Measurements from ENCODE around the gene MPRIP. TPM values are rescaled to one million over a fixed set of nuclear protein-coding genes. Genes with fewer than 3 reads are reported as not detected.
A peak's percentile ranks its signal among the peaks of the same experiment; 100 is the strongest.

The MPRIP gene
- total and polyA plus RNA-seq, 2 of the 13 experiments (the other 11 are each of a cell fraction or from before 2014, with no cell fraction given) = 50.2 to 52.4 TPM

GRCh38 chr17:17206124-17206912 lies 164.1 kb downstream of the MPRIP start, which contains the start of gene PLD6:
PLD6 (minus strand) TSS chr17:17206333; CDS start chr17:17206286, 47 bp downstream.
- 4% methylated on average over 28 of the region's 78 CpGs for WGBS (ENCODE audit: low lambda C conversion rate)
- Histone ChIP-seq H4K20me1 (ENCODE audit: insufficient read depth, low read length) (no peaks in the 10 kb centered on the region), H3K27me3 (ENCODE audit: control insufficient read depth in 1 of 2, insufficient read depth in 2 of 2, low read length in 2 of 2) (no peaks in the 10 kb centered on the region; a peak in 1 of 5 replicates), H3K9me3 (ENCODE audit: low read length) (no peaks in the 10 kb centered on the region), H3K4me2 (ENCODE audit: low read depth, low read length) (peak within 1 kb of the TSS; percentile 98), H3K36me3 (replicated peaks in 1 of 2; ENCODE audit: control insufficient read depth in 1 of 2, insufficient read depth in 2 of 2, low read length in 2 of 2) (peaks cover 11 to 20% of the 10 kb centered on the region in 2 experiments; a peak in 4 of 5 replicates), H3K79me2 (ENCODE audit: insufficient read depth, low read length) (peaks cover 21% of the 10 kb centered on the region), H3K4me1 (ENCODE audit: insufficient read depth, low read length) (peaks cover 38% of the 10 kb centered on the region), H2AFZ (ENCODE audit: low read length) (no peak within 1 kb of the TSS), H3K9ac (ENCODE audit: insufficient read depth, low read depth, low read length) (peak within 1 kb of the TSS; percentile 88), H3K4me3 (replicated peaks in 1 of 3; ENCODE audit: insufficient read depth in 1 of 3, low read depth in 2 of 3, low read length in 3 of 3) (peak within 1 kb of the TSS; percentile 75 to 85 (median 80)), H3K27ac (ENCODE audit: extremely low read length, insufficient read depth, low read length) (peak within 1 kb of the TSS; percentile 75)
- ATAC-seq = peak; percentile 76
- in situ Hi-C loops (cut with HindIII; ENCODE audit: extremely low pct_ligation_motif_present, low pct_unique_long_range_greater_than_20kb) (no loop called here), intact Hi-C loops (cut with micrococcal nuclease; ENCODE audit: unreplicated experiment) (loop anchor here (10.0 kb wide), 1 partner anchor 108 kb away; no protein-coding TSS in a partner anchor)
- no TSS peak for BruUV-seq (replicated peaks)
- POLR2A ChIA-PET = interaction anchor here (1.3 to 2.8 kb wide), 2 partner anchors 30 to 74 kb away, joined by 4 to 12 read pairs; partner anchors contain the start of genes COPS3 and FLCN
- FAIRE-seq = peak; percentile 12
- CTCF ChIA-PET (ENCODE audit: low intra/inter-chr PET ratio, low total read pairs) = no interaction called here
- peak; percentile 67 for DNase-seq (ENCODE audit: low spot score)
- peak; percentile 58; the same call in 1 of the 2 replicates for TF ChIP-seq ZNF33B (CRISPR knock-in tag; IDR thresholded peaks at IDR 0.05)
- no peak for TF ChIP-seq ZNF569 (CRISPR knock-in tag; IDR thresholded peaks at IDR 0.05; ENCODE audit: borderline replicate concordance)
- 0 out of 2 replicates have a peak, but pooled peaks have one; percentile 21 for TF ChIP-seq SNAI1 (CRISPR knock-in tag; IDR thresholded peaks at IDR 0.05; ENCODE audit: borderline replicate concordance)
- TF ChIP-seq ZBTB46 (CRISPR knock-in tag; IDR thresholded peaks at IDR 0.05; ENCODE audit: borderline replicate concordance) = no peak
- TF ChIP-seq NCOA1 (CRISPR knock-in tag; IDR thresholded peaks at IDR 0.05) = peak; percentile 46; the same call in 1 of the 2 replicates
- TF ChIP-seq HOXA3 (CRISPR knock-in tag; IDR thresholded peaks at IDR 0.05) = peak; percentile 94
- TF ChIP-seq SALL2 (CRISPR knock-in tag; IDR thresholded peaks at IDR 0.05) = peak; percentile 98
- TF ChIP-seq PLSCR1 (CRISPR knock-in tag; IDR thresholded peaks at IDR 0.05; ENCODE audit: borderline replicate concordance) = no peak; the same call in 1 of the 2 replicates
- TF ChIP-seq ZNF138 (CRISPR knock-in tag; IDR thresholded peaks at IDR 0.05; ENCODE audit: low read depth) = peak; percentile 97; the same call in 1 of the 2 replicates
- 0 out of 2 replicates have a peak, but pooled peaks have one; percentile 15 for TF ChIP-seq ADNP (CRISPR knock-in tag; IDR thresholded peaks at IDR 0.05)
- TF ChIP-seq ASH2L (IDR thresholded peaks at IDR 0.05; ENCODE audit: insufficient read length, low read depth, low read length) = peak; percentile 63
- TF ChIP-seq MXD4 (CRISPR knock-in tag; IDR thresholded peaks at IDR 0.05) = peak; percentile 96
- TF ChIP-seq ZNF709 (CRISPR knock-in tag; IDR thresholded peaks at IDR 0.05) = peak; percentile 99
- no peak; the same call in 1 of the 2 replicates for TF ChIP-seq SNAPC5 (CRISPR knock-in tag; IDR thresholded peaks at IDR 0.05; ENCODE audit: borderline replicate concordance)
- peak; percentile 69; the same call in 1 of the 2 replicates for TF ChIP-seq ZNF296 (CRISPR knock-in tag; conservative IDR thresholded peaks at IDR 0.05)
- 0 out of 2 replicates have a peak, but pooled peaks have one; percentile 58 for TF ChIP-seq KLF13 (CRISPR knock-in tag; IDR thresholded peaks at IDR 0.05)
- TF ChIP-seq ATF2 (CRISPR knock-in tag; IDR thresholded peaks at IDR 0.05) = 0 out of 2 replicates have a peak, but pooled peaks have one; percentile 62
- TF ChIP-seq ZNF589 (CRISPR knock-in tag; conservative IDR thresholded peaks at IDR 0.05) = peak; percentile 92
